Measurements from ENCODE around the gene MATN3. TPM values are rescaled to one million over a fixed set of nuclear protein-coding genes. Genes with fewer than 3 reads are reported as not detected.

The MATN3 gene
- not detected for total RNA-seq
- not detected for total RNA-seq (2013)

- H3K27me3 Mint-ChIP-seq (ENCODE audit: low read depth in 2 of 2) = peaks cover 45 to 57% of the 10 kb centered on the region in 2 donors
- peaks cover 20% of the 10 kb centered on the region for H3K27me3 ChIP-seq (ENCODE audit: control insufficient read depth, insufficient read depth, low read length)
- no peaks in the 10 kb centered on the region for H3K9me3 Mint-ChIP-seq
- ATAC-seq (peak; percentile 21 to 41 (median 38)), DNase-seq (peak in 1 of 2 donors; percentile 23)
- H3K4me3 ChIP-seq (ENCODE audit: low read length) = peak within 1 kb of the TSS; percentile 15
- no peaks in the 10 kb centered on the region for H3K9me3 ChIP-seq (ENCODE audit: control insufficient read depth, insufficient read depth, low read length)
- no peaks in the 10 kb centered on the region for H3K36me3 Mint-ChIP-seq
- H3K4me3 Mint-ChIP-seq = peak within 1 kb of the TSS; percentile 79
- intact Hi-C loops (cut with micrococcal nuclease) = no loop called here
- H3K4me1 Mint-ChIP-seq = peaks cover 7 to 10% of the 10 kb centered on the region in 2 donors
- no peak for TF ChIP-seq CTCF (IDR thresholded peaks at IDR 0.05)
- 1% methylated on average over 86 of the region's 87 CpGs for WGBS (ENCODE audit: insufficient coverage)
- no peaks in the 10 kb centered on the region for H3K36me3 ChIP-seq (ENCODE audit: control insufficient read depth, insufficient read depth, low read length)
- peaks cover 10% of the 10 kb centered on the region for H3K4me1 ChIP-seq (ENCODE audit: control insufficient read depth, insufficient read depth, low read length)
- H3K27ac Mint-ChIP-seq = no peak within 1 kb of the TSS
- H3K27ac ChIP-seq (ENCODE audit: low read length) = no peak within 1 kb of the TSS
Measured at GRCh38 chr2:20012282-20013125, at the start of gene MATN3. MATN3 (minus strand) TSS chr2:20012668; CDS start chr2:20012631, 37 bp downstream.

- peaks cover 3% of the 10 kb centered on the region for H3K27me3 ChIP-seq (ENCODE audit: control insufficient read depth, insufficient read depth, low read length)
- DNase-seq (no peak), ATAC-seq (no peak)
- Mint-ChIP-seq H3K27me3 (ENCODE audit: low read depth in 2 of 2) (peaks cover 16 to 26% of the 10 kb centered on the region in 2 donors), H3K9me3 (no peaks in the 10 kb centered on the region), H3K36me3 (no peaks in the 10 kb centered on the region), H3K4me1 (no peaks in the 10 kb centered on the region), H3K27ac (no peak overlapping the region), H3K4me3 (no peak overlapping the region)
- intact Hi-C loops (cut with micrococcal nuclease) = no loop called here
- H3K36me3 ChIP-seq (ENCODE audit: control insufficient read depth, insufficient read depth, low read length) = no peaks in the 10 kb centered on the region
- 90% methylated on average over 5 of the region's 5 CpGs for WGBS (ENCODE audit: insufficient coverage)
- no peaks in the 10 kb centered on the region for H3K9me3 ChIP-seq (ENCODE audit: control insufficient read depth, insufficient read depth, low read length)
- no peak overlapping the region for H3K27ac ChIP-seq (ENCODE audit: low read length)
- no peak for TF ChIP-seq CTCF (IDR thresholded peaks at IDR 0.05)
- H3K4me3 ChIP-seq (ENCODE audit: low read length) = no peak overlapping the region
- no peaks in the 10 kb centered on the region for H3K4me1 ChIP-seq (ENCODE audit: control insufficient read depth, insufficient read depth, low read length)
Measured at GRCh38 chr2:20061940-20062339, 49.5 kb upstream of the MATN3 start.

GRCh38 chr2:20061476-20061875, 49.0 kb upstream of the MATN3 start:
- Mint-ChIP-seq H3K4me1 (no peaks in the 10 kb centered on the region), H3K27me3 (ENCODE audit: low read depth in 2 of 2) (peaks cover 21 to 30% of the 10 kb centered on the region in 2 donors), H3K4me3 (no peak overlapping the region), H3K27ac (no peak overlapping the region), H3K36me3 (no peaks in the 10 kb centered on the region), H3K9me3 (no peaks in the 10 kb centered on the region)
- Histone ChIP-seq H3K4me3 (ENCODE audit: low read length) (no peak overlapping the region), H3K36me3 (ENCODE audit: control insufficient read depth, insufficient read depth, low read length) (no peaks in the 10 kb centered on the region), H3K4me1 (ENCODE audit: control insufficient read depth, insufficient read depth, low read length) (no peaks in the 10 kb centered on the region), H3K27me3 (ENCODE audit: control insufficient read depth, insufficient read depth, low read length) (peaks cover 8% of the 10 kb centered on the region), H3K9me3 (ENCODE audit: control insufficient read depth, insufficient read depth, low read length) (no peaks in the 10 kb centered on the region), H3K27ac (ENCODE audit: low read length) (no peak overlapping the region)
- no peak for ATAC-seq
- 86% methylated on average over 2 of the region's 3 CpGs for WGBS (ENCODE audit: insufficient coverage)
- intact Hi-C loops (cut with micrococcal nuclease) = no loop called here
- no peak for DNase-seq
- no peak for TF ChIP-seq CTCF (IDR thresholded peaks at IDR 0.05)

Measured in natural killer cell (primary cell).